IMR-90 (cell line): ENCODE results near the gene FOSB.

Source experiments
- CTCF ChIP-seq: conservative IDR thresholded peaks from 2 replicates; pipeline ENCODE4 v1.5.1; 2012; ENCODE audit warnings: mild to moderate bottlenecking, low read depth, low read length, improper control_type of control experiment
- MAZ ChIP-seq: IDR thresholded peaks from 2 replicates; pipeline ENCODE4 v1.6.1; 2012; ENCODE audit warnings: low read depth, mild to moderate bottlenecking, low read length, improper control_type of control experiment, moderate library complexity, borderline replicate concordance
- POLR2A ChIP-seq: IDR thresholded peaks from 2 replicates; pipeline ENCODE4 v1.6.1; 2012; ENCODE audit warnings: mild to moderate bottlenecking, low read depth, low read length
- RCOR1 ChIP-seq: IDR thresholded peaks from 2 replicates; pipeline ENCODE4 v1.6.1; 2012; ENCODE audit warnings: mild to moderate bottlenecking, low read length, improper control_type of control experiment; ENCODE audit not compliant: insufficient replicate concordance
- SMC3 ChIP-seq: fragments of 150-350 bp; IDR thresholded peaks from 2 replicates; pipeline ENCODE4 v1.6.1; 2016; ENCODE audit warnings: low read depth, mild to moderate bottlenecking, antibody characterized with exemption, low read length, moderate library complexity
- USF2 ChIP-seq: fragments of 150-350 bp; IDR thresholded peaks from 2 replicates; pipeline ENCODE4 v1.6.1; 2017; ENCODE audit warnings: mild to moderate bottlenecking, antibody characterized with exemption, low read length, low read depth

- TF ChIP-seq MAZ (peak; percentile 86), CTCF (peak; percentile 56), POLR2A (peak; percentile 87), SMC3 (peak; percentile 27), USF2 (no peak), RCOR1 (peak; percentile 65)
These were observed 39.2 kb upstream of the FOSB start for GRCh38 chr19:45428384-45429231.
